NOMO-1 (cell line): ENCODE measurements around the gene JAZF1.

Experiments
- DNase-seq, 2 experiments: peaks; one replicate each; lab custom pipeline; 2025; ENCODE audit not compliant: unreplicated experiment in 2 of 2; lab: John Stamatoyannopoulos, UW

The JAZF1 gene

GRCh38 chr7:28180364-28181147, at the start of gene JAZF1:
JAZF1 (minus strand) TSS chr7:28180795.
- DNase-seq = peak in 1 of 2 experiments; percentile 27

- no peak for DNase-seq
Observed at GRCh38 chr7:28230261-28230660, 49.7 kb upstream of the JAZF1 start.

GRCh38 chr7:28228396-28228795, 47.8 kb upstream of the JAZF1 start:
- DNase-seq = no peak

GRCh38 chr7:28226003-28226402, 45.4 kb upstream of the JAZF1 start:
- DNase-seq = no peak

GRCh38 chr7:28225576-28225975, 45.0 kb upstream of the JAZF1 start:
- no peak for DNase-seq

- no peak for DNase-seq
Observed at GRCh38 chr7:28224675-28225074, 44.1 kb upstream of the JAZF1 start.

GRCh38 chr7:28224172-28224571, 43.6 kb upstream of the JAZF1 start:
- no peak for DNase-seq

GRCh38 chr7:28222636-28223035, 42.0 kb upstream of the JAZF1 start:
- DNase-seq = no peak

- no peak for DNase-seq
Observed at GRCh38 chr7:28219793-28220192, 39.2 kb upstream of the JAZF1 start.

GRCh38 chr7:28217143-28217542, 36.5 kb upstream of the JAZF1 start:
- DNase-seq = no peak

GRCh38 chr7:28211006-28211405, 30.4 kb upstream of the JAZF1 start:
- DNase-seq = no peak

- DNase-seq = no peak
Observed at GRCh38 chr7:28208506-28208905, 27.9 kb upstream of the JAZF1 start.

GRCh38 chr7:28207486-28208158, 27.0 kb upstream of the JAZF1 start:
- peak in 1 of 2 experiments; percentile 46 for DNase-seq

GRCh38 chr7:28205506-28205905, 24.9 kb upstream of the JAZF1 start:
- DNase-seq = no peak

GRCh38 chr7:28203508-28204240, 23.1 kb upstream of the JAZF1 start:
- DNase-seq = no peak

- DNase-seq = no peak
Observed at GRCh38 chr7:28202222-28202621, 21.6 kb upstream of the JAZF1 start.

GRCh38 chr7:28201131-28201530, 20.5 kb upstream of the JAZF1 start:
- DNase-seq = no peak

GRCh38 chr7:28200598-28200997, 20.0 kb upstream of the JAZF1 start:
- no peak for DNase-seq

- DNase-seq = no peak
Observed at GRCh38 chr7:28199021-28199510, 18.5 kb upstream of the JAZF1 start.

- no peak for DNase-seq
Observed at GRCh38 chr7:28195910-28196620, 15.5 kb upstream of the JAZF1 start.
